Fibroblast of skin of back (primary cell): ENCODE results near the gene PTX4.
"Not testable (repeated sequence)": the region's sequence is repeated elsewhere in the genome, so short reads cannot be mapped to it uniquely, and the experiment has no call there.

Experiments used
- DNase-seq: peaks from one replicate; pipeline ENCODE4 v3.0.0-alpha.2; 2013

PTX4 gene

GRCh38 chr16:1443403-1443973, 45.3 kb downstream of the PTX4 start:
- no peak for DNase-seq

- no peak for DNase-seq
These were observed 46.0 kb downstream of the PTX4 start for GRCh38 chr16:1442697-1443096.

GRCh38 chr16:1441391-1441829, 47.3 kb downstream of the PTX4 start:
- DNase-seq: no peak

- not testable (repeated sequence) for DNase-seq
These were observed 49.1 kb downstream of the PTX4 start for GRCh38 chr16:1439699-1440074.

GRCh38 chr16:1439058-1439698, 49.6 kb downstream of the PTX4 start:
- no peak for DNase-seq

GRCh38 chr16:1438229-1439057, 50.3 kb downstream of the PTX4 start:
- no peak for DNase-seq

- no peak for DNase-seq
These were observed 51.1 kb downstream of the PTX4 start for GRCh38 chr16:1437606-1438005.

GRCh38 chr16:1436731-1437355, 51.9 kb downstream of the PTX4 start:
- DNase-seq: no peak

- DNase-seq: no peak
These were observed 52.6 kb downstream of the PTX4 start for GRCh38 chr16:1435921-1436697.
